ENCODE data around the gene MAN1C1. TPM values are rescaled to one million over a fixed set of nuclear protein-coding genes. Genes with fewer than 3 reads are reported as not detected.

The MAN1C1 gene
- total and polyA plus RNA-seq, 8 donors, result 2.1 to 9.2 (median 4.0) TPM

DNA sequence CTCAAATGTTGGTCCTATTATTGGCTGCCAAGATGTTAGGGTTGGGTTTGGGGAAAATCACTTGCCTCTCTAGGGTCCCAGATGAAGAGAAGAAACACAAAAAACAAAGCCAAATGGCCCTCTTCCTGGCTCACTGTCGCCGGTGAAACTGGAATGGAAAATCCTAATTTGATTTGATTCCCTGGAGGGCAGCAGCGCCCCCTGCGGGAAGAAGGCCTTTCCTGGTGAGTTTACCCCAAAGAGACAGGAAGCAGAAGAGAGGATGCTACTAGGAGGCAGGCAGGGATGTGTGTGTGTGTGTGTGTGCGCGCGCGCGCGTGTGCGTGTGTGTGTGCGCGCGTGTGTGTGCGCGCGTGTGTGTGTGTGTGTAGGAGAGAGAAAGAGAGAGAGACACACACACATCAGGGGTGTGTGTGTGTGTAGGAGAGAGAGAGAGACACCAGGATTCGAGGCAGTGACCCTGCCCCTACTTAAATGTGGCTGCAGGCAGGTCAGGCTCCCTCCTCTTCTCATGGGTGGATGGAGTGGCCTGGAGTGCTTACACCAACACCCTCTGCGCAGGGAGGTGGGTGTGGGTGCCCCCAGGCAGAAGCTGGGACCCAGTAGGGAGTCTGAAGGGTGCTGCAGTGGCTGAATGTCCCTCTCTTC, 180.3 kb downstream of the MAN1C1 start:
- ATAC-seq (peak; percentile 70 to 80 (median 76)), DNase-seq (peak; percentile 79 to 99 (median 92)), FAIRE-seq (no peak)
- Histone ChIP-seq H3K27me3 (no peaks in the 10 kb centered on the region), H3K27ac (peak overlapping the region in 3 of 4 donors; percentile 50 to 85 (median 76)), H3K36me3 (no peaks in the 10 kb centered on the region), H3K4me1 (peaks cover 3 to 21% (median 7%) of the 10 kb centered on the region in 3 donors), H3K9me3 (no peaks in the 10 kb centered on the region), H3K4me3 (peak overlapping the region in 2 of 4 donors; percentile 12 to 30)
- TF ChIP-seq, protein P1, sequence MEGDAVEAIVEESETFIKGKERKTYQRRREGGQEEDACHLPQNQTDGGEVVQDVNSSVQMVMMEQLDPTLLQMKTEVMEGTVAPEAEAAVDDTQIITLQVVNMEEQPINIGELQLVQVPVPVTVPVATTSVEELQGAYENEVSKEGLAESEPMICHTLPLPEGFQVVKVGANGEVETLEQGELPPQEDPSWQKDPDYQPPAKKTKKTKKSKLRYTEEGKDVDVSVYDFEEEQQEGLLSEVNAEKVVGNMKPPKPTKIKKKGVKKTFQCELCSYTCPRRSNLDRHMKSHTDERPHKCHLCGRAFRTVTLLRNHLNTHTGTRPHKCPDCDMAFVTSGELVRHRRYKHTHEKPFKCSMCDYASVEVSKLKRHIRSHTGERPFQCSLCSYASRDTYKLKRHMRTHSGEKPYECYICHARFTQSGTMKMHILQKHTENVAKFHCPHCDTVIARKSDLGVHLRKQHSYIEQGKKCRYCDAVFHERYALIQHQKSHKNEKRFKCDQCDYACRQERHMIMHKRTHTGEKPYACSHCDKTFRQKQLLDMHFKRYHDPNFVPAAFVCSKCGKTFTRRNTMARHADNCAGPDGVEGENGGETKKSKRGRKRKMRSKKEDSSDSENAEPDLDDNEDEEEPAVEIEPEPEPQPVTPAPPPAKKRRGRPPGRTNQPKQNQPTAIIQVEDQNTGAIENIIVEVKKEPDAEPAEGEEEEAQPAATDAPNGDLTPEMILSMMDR (IDR thresholded peaks at IDR 0.05), result peak; percentile 63 to 77 (median 72)
- WGBS, 2 donors, result 10 to 18% methylated on average over 6 to 19 of the region's 19 CpGs
- intact Hi-C loops (cut with DNase I), result loop anchor here in 2 of 3 donors (5.0 kb wide), 2 partner anchors 185 to 190 kb away; no protein-coding TSS in a partner anchor

DNA sequence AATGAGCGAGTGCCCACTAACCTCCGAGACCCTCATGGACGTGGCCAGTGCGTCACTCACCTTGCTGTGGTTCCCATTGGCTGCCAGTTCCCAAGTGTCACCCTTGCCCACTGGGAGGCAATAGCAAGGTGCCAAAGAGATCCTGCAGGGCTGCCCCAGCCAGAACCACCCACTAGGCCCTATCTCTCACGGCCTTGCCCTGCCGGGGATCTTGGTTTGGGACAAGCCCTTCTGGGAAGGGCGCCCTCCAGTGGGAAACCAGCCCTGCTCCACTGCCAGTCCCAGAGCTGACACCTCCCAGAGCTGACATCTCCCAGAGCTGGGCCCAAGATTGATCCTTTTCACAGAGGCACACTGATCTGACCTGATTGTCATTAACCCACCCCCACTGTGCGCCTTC, 181.3 kb downstream of the MAN1C1 start:
- DNase-seq, result peak in 3 of 6 donors; percentile 55 to 78 (median 65)
- FAIRE-seq, result no peak
- intact Hi-C loops (cut with DNase I), result loop anchor here in 2 of 3 donors (5.0 kb wide), 2 partner anchors 186 to 191 kb away; no protein-coding TSS in a partner anchor
- WGBS, 2 donors, result 65 to 68% methylated on average over 8 of the region's 8 CpGs
- Histone ChIP-seq H3K4me3 (no peak overlapping the region), H3K27me3 (no peaks in the 10 kb centered on the region), H3K27ac (no peak overlapping the region), H3K4me1 (peaks cover 3 to 28% (median 7%) of the 10 kb centered on the region in 3 donors), H3K36me3 (no peaks in the 10 kb centered on the region), H3K9me3 (no peaks in the 10 kb centered on the region)
- peak in 1 of 4 donors; percentile 13 for ATAC-seq
- TF ChIP-seq, protein P1 (IDR thresholded peaks at IDR 0.05), result peak in 2 of 4 donors; percentile 15 to 28

DNA sequence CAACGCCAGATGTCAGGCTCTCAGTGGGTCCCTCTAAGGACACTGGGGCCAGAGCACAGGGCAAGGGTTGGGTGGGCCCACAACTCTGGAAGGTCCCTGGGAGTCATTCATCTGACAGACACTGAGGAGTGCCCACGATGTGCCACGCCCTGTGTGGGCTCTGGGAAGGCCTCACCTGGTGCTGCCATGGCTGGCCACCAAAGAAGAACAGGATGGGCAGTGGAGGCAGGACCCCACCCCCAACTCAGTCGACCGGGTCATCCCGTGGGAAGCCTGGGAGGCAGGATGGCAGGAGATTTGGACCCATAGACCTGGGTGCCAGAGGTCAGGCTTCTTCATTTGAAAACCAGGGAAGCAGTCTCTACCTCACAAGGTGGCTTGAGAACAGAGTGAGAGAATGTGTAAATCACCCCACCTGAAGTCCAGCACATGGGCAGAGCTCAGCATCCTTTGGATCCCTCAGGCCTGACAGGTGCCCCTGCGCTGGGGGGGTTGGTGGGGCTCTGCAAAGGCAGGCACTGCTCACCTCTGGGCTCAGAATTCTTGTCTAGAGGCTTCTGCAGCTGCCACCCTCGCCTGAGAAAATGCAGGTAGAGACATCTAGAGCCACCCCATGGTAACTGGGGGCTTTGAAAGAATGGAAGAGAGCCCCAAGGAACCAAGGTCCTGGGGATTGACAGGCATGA, 182.2 kb downstream of the MAN1C1 start:
- peaks cover 3 to 32% (median 7%) of the 10 kb centered on the region in 3 donors for H3K4me1 ChIP-seq
- no peak overlapping the region for H3K27ac ChIP-seq
- H3K27me3 ChIP-seq, result no peaks in the 10 kb centered on the region
- H3K9me3 ChIP-seq, result no peaks in the 10 kb centered on the region
- TF ChIP-seq, protein P1 (IDR thresholded peaks at IDR 0.05), result no peak
- 70 to 71% methylated on average over 8 of the region's 8 CpGs for WGBS, 2 donors
- H3K4me3 ChIP-seq, result no peak overlapping the region
- intact Hi-C loops (cut with DNase I), result loop anchor here in 2 of 3 donors (5.0 kb wide), 2 partner anchors 187 to 192 kb away; no protein-coding TSS in a partner anchor
- FAIRE-seq (no peak), ATAC-seq (no peak), DNase-seq (no peak)
- no peaks in the 10 kb centered on the region for H3K36me3 ChIP-seq

DNA sequence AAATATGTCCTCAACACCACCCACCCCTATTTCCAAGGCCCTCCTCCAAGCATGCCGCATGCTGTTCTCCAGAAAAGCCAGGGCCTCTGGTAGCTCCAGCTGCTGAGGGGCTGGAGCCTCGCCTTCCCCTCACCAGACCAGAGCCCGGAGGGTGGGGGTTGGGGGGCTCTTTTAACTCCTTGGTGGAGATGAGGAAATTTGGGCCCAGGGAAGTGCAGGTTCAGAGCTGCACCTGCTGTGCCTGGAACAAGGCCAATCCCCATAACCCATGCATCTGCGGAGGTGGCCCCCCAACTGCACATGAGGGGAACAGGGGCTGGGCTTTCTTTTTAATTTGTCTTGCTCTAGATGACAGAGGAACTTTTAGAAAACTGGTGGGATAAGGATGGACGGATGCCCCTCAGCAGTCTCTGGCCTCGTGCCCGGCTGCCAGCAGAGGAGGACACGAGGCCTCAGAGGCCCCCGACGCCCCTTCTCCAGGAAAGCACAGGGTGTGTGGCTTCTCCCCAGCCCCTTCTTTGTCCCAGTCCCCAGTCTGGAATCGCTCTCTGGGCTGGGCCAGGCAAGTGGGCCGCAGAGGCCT, 182.9 kb downstream of the MAN1C1 start:
- H3K36me3 ChIP-seq, result no peaks in the 10 kb centered on the region
- H3K4me1 ChIP-seq, result peaks cover 3 to 32% (median 7%) of the 10 kb centered on the region in 3 donors
- intact Hi-C loops (cut with DNase I), result loop anchor here in 2 of 3 donors (5.0 kb wide), 2 partner anchors 187 to 192 kb away; no protein-coding TSS in a partner anchor
- WGBS, 2 donors, result 34 to 37% methylated on average over 12 of the region's 12 CpGs
- TF ChIP-seq, protein P1 (IDR thresholded peaks at IDR 0.05), result no peak
- no peaks in the 10 kb centered on the region for H3K27me3 ChIP-seq
- ATAC-seq, result no peak
- H3K4me3 ChIP-seq, result peak overlapping the region; percentile 10 to 46 (median 32)
- H3K27ac ChIP-seq, result peak overlapping the region; percentile 18 to 78 (median 69)
- H3K9me3 ChIP-seq, result no peaks in the 10 kb centered on the region
- DNase-seq, result peak in 2 of 6 donors; percentile 46 to 62
- FAIRE-seq, result no peak

All from pancreas (tissue), 10 donors.